BLaER1 treated with 17β-estradiol and CSF1 and Interleukin-3, amounts not matched to agents 10 nM and 100 nM (cell line): ENCODE measurements around the gene TMEM72.
"Not testable (repeated sequence)": the region's sequence is repeated elsewhere in the genome, so short reads cannot be mapped to it uniquely, and the experiment has no call there.

Source experiments
- H3K27ac ChIP-seq, 11 experiments: shearing (Covaris generic); formaldehyde crosslinking; 2 replicates each; pipeline ENCODE4 v1.8.1; 2022
- H3K27me3 ChIP-seq, 11 experiments: shearing (Covaris generic); formaldehyde crosslinking; 2 replicates each; pipeline ENCODE4 v1.8.1; 2022
- H3K36me3 ChIP-seq, 11 experiments: shearing (Covaris generic); formaldehyde crosslinking; 2 replicates each; pipeline ENCODE4 v1.8.1; 2022
- H3K4me1 ChIP-seq, 10 experiments: shearing (Covaris generic); formaldehyde crosslinking; 2 replicates each; pipeline ENCODE4 v1.8.1; 2022
- H3K4me2 ChIP-seq, 11 experiments: shearing (Covaris generic); formaldehyde crosslinking; 2 replicates each; pipeline ENCODE4 v1.8.1; 2022
- H3K4me3 ChIP-seq, 10 experiments: shearing (Covaris generic); formaldehyde crosslinking; 2 replicates each; pipeline ENCODE4 v1.8.1; 2022
- H3K9ac ChIP-seq, 11 experiments: shearing (Covaris generic); formaldehyde crosslinking; 2 replicates each; pipeline ENCODE4 v1.8.1; 2022
- H3K9me3 ChIP-seq, 11 experiments: shearing (Covaris generic); formaldehyde crosslinking; replicated peaks in 1 of 11; 2 replicates each; pipeline ENCODE4 v1.8.1; 2022
- H4K20me1 ChIP-seq, 11 experiments: shearing (Covaris generic); formaldehyde crosslinking; 2 replicates each; pipeline ENCODE4 v1.8.1; 2022
- Cebpa-rat ChIP-seq, 11 experiments: shearing (Covaris generic); IDR thresholded peaks; 2 replicates each; pipeline ENCODE4 v1.8.1; 2022

TMEM72 gene

GRCh38 chr10:44911081-44911540 is at the start of gene TMEM72:
Gene TMEM72, plus strand, starts transcription at chr10:44911337. Its CDS starts 176 bp downstream, at chr10:44911513.
- Histone ChIP-seq H4K20me1 (no peaks in the 10 kb centered on the region; a peak in 1 of 22 replicates), H3K4me1 (peaks cover 44 to 88% (median 78%) of the 10 kb centered on the region in 10 experiments), H3K4me3 (no peak within 1 kb of the TSS), H3K27ac (peak within 1 kb of the TSS in 9 of 11 experiments; percentile 72 to 88 (median 81); a peak in 16 of 22 replicates), H3K9ac (peak within 1 kb of the TSS in 7 of 11 experiments; percentile 7 to 72 (median 62); a peak in 7 of 22 replicates), H3K27me3 (no peaks in the 10 kb centered on the region), H3K9me3 (no peaks in the 10 kb centered on the region), H3K36me3 (no peaks in the 10 kb centered on the region), H3K4me2 (peak within 1 kb of the TSS; percentile 69 to 93 (median 86))
- TF ChIP-seq Cebpa-rat (IDR thresholded peaks at IDR 0.05), result no peak

GRCh38 chr10:44862006-44862751 is 49.0 kb upstream of the TMEM72 start:
- TF ChIP-seq Cebpa-rat (IDR thresholded peaks at IDR 0.05), result no peak
- peak overlapping the region in 2 of 11 experiments; percentile 8 to 15; a peak in 1 of 22 replicates for H3K9ac ChIP-seq
- peaks cover 0 to 20% (median 0%) of the 10 kb centered on the region in 11 experiments; a peak in 10 of 22 replicates for H3K27me3 ChIP-seq
- H3K4me2 ChIP-seq, result peak overlapping the region; percentile 45 to 92 (median 81)
- H3K4me1 ChIP-seq, result peaks cover 56 to 78% (median 69%) of the 10 kb centered on the region in 10 experiments
- H3K4me3 ChIP-seq, result no peak overlapping the region
- H3K27ac ChIP-seq, result no peak overlapping the region
- no peaks in the 10 kb centered on the region for H4K20me1 ChIP-seq
- peaks cover 0 to 5% (median 0%) of the 10 kb centered on the region in 11 experiments; a peak in 2 of 22 replicates for H3K9me3 ChIP-seq
- H3K36me3 ChIP-seq, result no peaks in the 10 kb centered on the region

GRCh38 chr10:44862924-44863323 is 48.2 kb upstream of the TMEM72 start:
- peak overlapping the region; percentile 64 to 92 (median 83); a peak in 19 of 22 replicates for H3K4me2 ChIP-seq

GRCh38 chr10:44863344-44864047 is 47.6 kb upstream of the TMEM72 start:
- peaks cover 51 to 65% (median 57%) of the 10 kb centered on the region in 10 experiments for H3K4me1 ChIP-seq
- no peak for TF ChIP-seq Cebpa-rat (IDR thresholded peaks at IDR 0.05)
- H3K27ac ChIP-seq, result no peak overlapping the region
- peak overlapping the region; percentile 76 to 92 (median 84) for H3K4me2 ChIP-seq
- peak overlapping the region in 1 of 10 experiments; percentile 62; a peak in 1 of 20 replicates for H3K4me3 ChIP-seq
- peaks cover 0 to 20% (median 0%) of the 10 kb centered on the region in 11 experiments; a peak in 10 of 22 replicates for H3K27me3 ChIP-seq
- H3K9ac ChIP-seq, result peak overlapping the region in 1 of 11 experiments; percentile 66; a peak in 1 of 22 replicates
- H3K9me3 ChIP-seq, result peaks cover 0 to 5% (median 0%) of the 10 kb centered on the region in 11 experiments; a peak in 2 of 22 replicates
- no peaks in the 10 kb centered on the region for H4K20me1 ChIP-seq
- no peaks in the 10 kb centered on the region for H3K36me3 ChIP-seq

More at GRCh38 chr10:44862924-44863323, 48.2 kb upstream of the TMEM72 start:
- Histone ChIP-seq H3K4me3 (no peak overlapping the region), H3K9ac (no peak overlapping the region), H3K36me3 (no peaks in the 10 kb centered on the region), H3K27me3 (peaks cover 0 to 20% (median 0%) of the 10 kb centered on the region in 11 experiments; a peak in 10 of 22 replicates), H3K27ac (no peak overlapping the region), H4K20me1 (no peaks in the 10 kb centered on the region), H3K4me1 (peaks cover 51 to 70% (median 62%) of the 10 kb centered on the region in 10 experiments), H3K9me3 (peaks cover 0 to 5% (median 0%) of the 10 kb centered on the region in 11 experiments; a peak in 2 of 22 replicates)
- TF ChIP-seq Cebpa-rat (IDR thresholded peaks at IDR 0.05), result no peak

- peaks cover 0 to 20% (median 0%) of the 10 kb centered on the region in 11 experiments; a peak in 10 of 22 replicates for H3K27me3 ChIP-seq
- no peaks in the 10 kb centered on the region for H4K20me1 ChIP-seq
- peak overlapping the region; percentile 52 to 78 (median 71); a peak in 18 of 22 replicates for H3K9ac ChIP-seq
- H3K4me1 ChIP-seq, result peaks cover 51 to 63% (median 57%) of the 10 kb centered on the region in 10 experiments
- TF ChIP-seq Cebpa-rat (IDR thresholded peaks at IDR 0.05), result no peak
- H3K27ac ChIP-seq, result peak overlapping the region in 9 of 11 experiments; percentile 53 to 71 (median 66); a peak in 18 of 22 replicates
- peak overlapping the region; percentile 51 to 72 (median 58); a peak in 19 of 20 replicates for H3K4me3 ChIP-seq
- H3K9me3 ChIP-seq, result peaks cover 0 to 5% (median 0%) of the 10 kb centered on the region in 11 experiments; a peak in 2 of 22 replicates
- H3K36me3 ChIP-seq, result no peaks in the 10 kb centered on the region
- H3K4me2 ChIP-seq, result peak overlapping the region; percentile 76 to 92 (median 84)
Measured at GRCh38 chr10:44864051-44864450, 47.1 kb upstream of the TMEM72 start.

GRCh38 chr10:44864637-44865288 is 46.4 kb upstream of the TMEM72 start:
- Histone ChIP-seq H3K4me2 (peak overlapping the region; percentile 76 to 92 (median 84)), H3K27ac (peak overlapping the region in 9 of 11 experiments; percentile 53 to 71 (median 66); a peak in 18 of 22 replicates), H3K9me3 (peaks cover 0 to 5% (median 0%) of the 10 kb centered on the region in 11 experiments; a peak in 2 of 22 replicates), H4K20me1 (no peaks in the 10 kb centered on the region), H3K27me3 (peaks cover 0 to 20% (median 0%) of the 10 kb centered on the region in 11 experiments; a peak in 10 of 22 replicates), H3K36me3 (no peaks in the 10 kb centered on the region), H3K4me3 (peak overlapping the region; percentile 51 to 72 (median 58)), H3K4me1 (peaks cover 51 to 68% (median 60%) of the 10 kb centered on the region in 10 experiments), H3K9ac (peak overlapping the region; percentile 52 to 78 (median 71); a peak in 21 of 22 replicates)
- TF ChIP-seq Cebpa-rat (IDR thresholded peaks at IDR 0.05), result 0 out of 22 replicates have a peak, but pooled peaks of 1 of the 11 experiments have one; percentile 36

- TF ChIP-seq Cebpa-rat (IDR thresholded peaks at IDR 0.05), result no peak
- H4K20me1 ChIP-seq, result no peaks in the 10 kb centered on the region
- H3K27me3 ChIP-seq, result peaks cover 0 to 20% (median 0%) of the 10 kb centered on the region in 11 experiments; a peak in 10 of 22 replicates
- H3K9me3 ChIP-seq, result peaks cover 0 to 5% (median 0%) of the 10 kb centered on the region in 11 experiments; a peak in 2 of 22 replicates
- no peaks in the 10 kb centered on the region for H3K36me3 ChIP-seq
- peaks cover 51 to 67% (median 58%) of the 10 kb centered on the region in 10 experiments for H3K4me1 ChIP-seq
- H3K9ac ChIP-seq, result peak overlapping the region in 10 of 11 experiments; percentile 13 to 78 (median 71); a peak in 13 of 22 replicates
- peak overlapping the region; percentile 14 to 72 (median 58); a peak in 13 of 20 replicates for H3K4me3 ChIP-seq
- peak overlapping the region; percentile 76 to 92 (median 84) for H3K4me2 ChIP-seq
- peak overlapping the region in 9 of 11 experiments; percentile 25 to 71 (median 54); a peak in 13 of 22 replicates for H3K27ac ChIP-seq
Measured at GRCh38 chr10:44865289-44865671, 45.9 kb upstream of the TMEM72 start.

- H3K27ac ChIP-seq, H3K4me3 ChIP-seq, H3K36me3 ChIP-seq, H3K9ac ChIP-seq, H3K9me3 ChIP-seq, H4K20me1 ChIP-seq: not testable (repeated sequence)
- H3K4me2 ChIP-seq, result peak overlapping the region in 3 of 11 experiments; percentile 77 to 92 (median 84); a peak in 3 of 22 replicates
- H3K27me3 ChIP-seq, result peaks cover 0 to 20% (median 0%) of the 10 kb centered on the region in 11 experiments; a peak in 10 of 22 replicates
- peaks cover 41 to 56% (median 48%) of the 10 kb centered on the region in 10 experiments for H3K4me1 ChIP-seq
Measured at GRCh38 chr10:44866367-44866766, 44.8 kb upstream of the TMEM72 start.
